DND-41 (cell line): ENCODE data around the gene TOR2A.
"Not testable (repeated sequence)": the region's sequence is repeated elsewhere in the genome, so short reads cannot be mapped to it uniquely, and the experiment has no call there.

Source experiments
- ATAC-seq: fragments of 200-7000 bp; cut with Tn5 transposase; 3 replicates; pipeline ENCODE4 v1.9.1; 2021; ENCODE audit warnings: low read depth; ENCODE audit not compliant: insufficient read depth
- DNase-seq: peaks from one replicate; pipeline ENCODE4 v3.0.0-alpha.2; 2020
- H2AFZ ChIP-seq: 2 replicates; pipeline ENCODE4 v1.6.0; 2012; ENCODE audit warnings: low read depth, low read length
- H3K27ac ChIP-seq: 2 replicates; pipeline ENCODE4 v1.5.1; 2012; ENCODE audit warnings: low read length, inconsistent platforms
- H3K27me3 ChIP-seq: fragments of 200-600 bp; sonication (generic); 2 replicates; pipeline ENCODE4 v1.6.0; 2012; ENCODE audit warnings: low read length, mild to moderate bottlenecking, inconsistent platforms; ENCODE audit not compliant: insufficient read depth, poor library complexity
- H3K36me3 ChIP-seq: 2 replicates; pipeline ENCODE4 v1.5.1; 2012; ENCODE audit warnings: low read length, inconsistent platforms; ENCODE audit not compliant: insufficient read depth
- H3K4me1 ChIP-seq: 2 replicates; pipeline ENCODE4 v1.5.1; 2012; ENCODE audit warnings: mild to moderate bottlenecking, low read length; ENCODE audit not compliant: insufficient read depth
- H3K4me2 ChIP-seq: 2 replicates; pipeline ENCODE4 v1.6.0; 2012; ENCODE audit warnings: mild to moderate bottlenecking, moderate library complexity, low read length, inconsistent platforms; ENCODE audit not compliant: insufficient read depth
- H3K4me3 ChIP-seq, 2 experiments: fragments of 200-600 bp in 1 of 2; shearing (Covaris generic) in 1 of 2; 2 replicates each; pipeline ENCODE4 v1.5.1; 2012 to 2016; ENCODE audit warnings: inconsistent platforms in 2 of 2, low read length in 2 of 2, mild to moderate bottlenecking in 2 of 2, low read depth in 1 of 2, moderate library complexity in 1 of 2
- H3K79me2 ChIP-seq: 2 replicates; pipeline ENCODE4 v1.6.0; 2012; ENCODE audit warnings: low read length, inconsistent platforms; ENCODE audit not compliant: insufficient read depth
- H3K9ac ChIP-seq: 2 replicates; pipeline ENCODE4 v1.6.0; 2012; ENCODE audit warnings: low read depth, mild to moderate bottlenecking, inconsistent platforms, low read length, moderate library complexity
- H3K9me3 ChIP-seq: 2 replicates; pipeline ENCODE4 v1.5.1; 2012; ENCODE audit warnings: low read length, moderate library complexity, mild to moderate bottlenecking, inconsistent platforms; ENCODE audit not compliant: insufficient read depth, severe bottlenecking
- H4K20me1 ChIP-seq: 2 replicates; pipeline ENCODE4 v1.6.0; 2012; ENCODE audit warnings: low read length; ENCODE audit not compliant: insufficient read depth
- CTCF ChIP-seq: IDR thresholded peaks from 2 replicates; pipeline ENCODE4 v1.5.1; 2012; ENCODE audit warnings: borderline replicate concordance, low read length, moderate library complexity, mild to moderate bottlenecking; ENCODE audit not compliant: poor library complexity, severe bottlenecking; ENCODE audit errors: extremely low read depth
- EZH2 ChIP-seq: IDR thresholded peaks from 3 replicates; pipeline ENCODE4 v1.6.1; 2012; ENCODE audit warnings: borderline replicate concordance, low read depth, mild to moderate bottlenecking, moderate library complexity, low read length, inconsistent platforms; ENCODE audit not compliant: severe bottlenecking

Gene TOR2A

GRCh38 chr9:127761491-127761956 lies 26.4 kb upstream of the TOR2A start:
- TF ChIP-seq CTCF: no peak
- no peak for TF ChIP-seq EZH2
- DNase-seq (no peak), ATAC-seq (no peak)
- H3K27me3 ChIP-seq: no peaks in the 10 kb centered on the region
- H3K4me2 ChIP-seq: no peak overlapping the region
- H3K36me3 ChIP-seq: no peaks in the 10 kb centered on the region
- H3K4me1 ChIP-seq: no peaks in the 10 kb centered on the region
- no peaks in the 10 kb centered on the region for H4K20me1 ChIP-seq
- H2AFZ ChIP-seq: no peak overlapping the region
- H3K4me3 ChIP-seq: no peak overlapping the region
- H3K27ac ChIP-seq: no peak overlapping the region
- H3K9ac ChIP-seq: no peak overlapping the region
- no peaks in the 10 kb centered on the region for H3K79me2 ChIP-seq
- no peaks in the 10 kb centered on the region for H3K9me3 ChIP-seq

GRCh38 chr9:127761061-127761460 lies 26.0 kb upstream of the TOR2A start:
- no peaks in the 10 kb centered on the region for H3K79me2 ChIP-seq
- H3K4me3 ChIP-seq: no peak overlapping the region
- H3K27me3 ChIP-seq: no peaks in the 10 kb centered on the region
- no peak overlapping the region for H2AFZ ChIP-seq
- no peaks in the 10 kb centered on the region for H4K20me1 ChIP-seq
- no peak for DNase-seq
- no peak for TF ChIP-seq CTCF
- no peak for TF ChIP-seq EZH2
- no peaks in the 10 kb centered on the region for H3K4me1 ChIP-seq
- H3K27ac ChIP-seq: no peak overlapping the region
- H3K36me3 ChIP-seq: no peaks in the 10 kb centered on the region
- no peak overlapping the region for H3K4me2 ChIP-seq
- H3K9me3 ChIP-seq: no peaks in the 10 kb centered on the region
- H3K9ac ChIP-seq: no peak overlapping the region
- no peak for ATAC-seq

- H4K20me1 ChIP-seq: no peaks in the 10 kb centered on the region
- no peaks in the 10 kb centered on the region for H3K9me3 ChIP-seq
- ATAC-seq: no peak
- H3K27ac ChIP-seq: no peak overlapping the region
- H3K4me2 ChIP-seq: no peak overlapping the region
- no peak overlapping the region for H2AFZ ChIP-seq
- H3K36me3 ChIP-seq: no peaks in the 10 kb centered on the region
- DNase-seq: no peak
- TF ChIP-seq CTCF (no peak), EZH2 (no peak)
- H3K27me3 ChIP-seq: no peaks in the 10 kb centered on the region
- no peak overlapping the region for H3K9ac ChIP-seq
- H3K4me3 ChIP-seq: no peak overlapping the region
- H3K79me2 ChIP-seq: no peaks in the 10 kb centered on the region
- H3K4me1 ChIP-seq: no peaks in the 10 kb centered on the region
These were observed 23.7 kb upstream of the TOR2A start for GRCh38 chr9:127758843-127759242.

GRCh38 chr9:127756776-127757175 lies 21.7 kb upstream of the TOR2A start:
- not testable (repeated sequence) for H3K27ac ChIP-seq, DNase-seq, ATAC-seq

More at GRCh38 chr9:127756776-127757175, 21.7 kb upstream of the TOR2A start:
- H4K20me1 ChIP-seq, H3K4me3 ChIP-seq, H2AFZ ChIP-seq, H3K4me1 ChIP-seq, H3K4me2 ChIP-seq, H3K9me3 ChIP-seq, H3K9ac ChIP-seq, H3K27me3 ChIP-seq, H3K79me2 ChIP-seq, H3K36me3 ChIP-seq: not testable (repeated sequence)
